Liver (tissue), 9 donors: Measurements from ENCODE around the gene CEP126. TPM values are rescaled to one million over a fixed set of nuclear protein-coding genes. Genes with fewer than 3 reads are reported as not detected.

Experiments
- DNase-seq: peaks from one replicate; pipeline ENCODE4 v3.0.0-alpha.2; 2017; ENCODE audit warnings: low spot score
- H3K27ac ChIP-seq, 2 donors: one replicate each; pipeline ENCODE4 v1.7.0; 2013; ENCODE audit warnings: inconsistent platforms in 2 of 2, low read length in 2 of 2, control low read depth in 1 of 2, low read depth in 1 of 2, mild to moderate bottlenecking in 1 of 2
- H3K27me3 ChIP-seq, 4 donors: one replicate each; pipeline versions ENCODE4 v1.6.1 to v1.7.0; 2013; ENCODE audit warnings: low read length in 3 of 4, inconsistent platforms in 1 of 4, mild to moderate bottlenecking in 1 of 4, moderate library complexity in 1 of 4; ENCODE audit not compliant: control insufficient read depth in 4 of 4, insufficient read depth in 4 of 4
- H3K36me3 ChIP-seq, 4 donors: one replicate each; pipeline versions ENCODE4 v1.6.1 to v1.7.0; 2013; ENCODE audit warnings: low read length in 3 of 4, mild to moderate bottlenecking in 3 of 4, low read depth in 1 of 4, moderate library complexity in 1 of 4; ENCODE audit not compliant: control insufficient read depth in 4 of 4, insufficient read depth in 3 of 4
- H3K4me1 ChIP-seq, 4 donors: one replicate each; pipeline versions ENCODE4 v1.6.1 to v1.7.0; 2013; ENCODE audit warnings: low read length in 3 of 4, mild to moderate bottlenecking in 3 of 4, moderate library complexity in 1 of 4; ENCODE audit not compliant: control insufficient read depth in 4 of 4, insufficient read depth in 4 of 4
- H3K4me3 ChIP-seq, 3 donors: one replicate each; pipeline versions ENCODE4 v1.6.1 to v1.7.0; 2013; ENCODE audit warnings: low read length in 3 of 3, control low read depth in 1 of 3, low read depth in 1 of 3, mild to moderate bottlenecking in 1 of 3
- H3K9ac ChIP-seq, 2 donors: one replicate each; pipeline ENCODE4 v1.7.0; 2013; ENCODE audit warnings: low read length in 2 of 2, mild to moderate bottlenecking in 2 of 2, moderate library complexity in 2 of 2, control low read depth in 1 of 2, low read depth in 1 of 2
- H3K9me3 ChIP-seq, 4 donors: one replicate each; pipeline versions ENCODE4 v1.6.1 to v1.7.0; 2013; ENCODE audit warnings: low read length in 3 of 4; ENCODE audit not compliant: control insufficient read depth in 4 of 4
- EGR1 ChIP-seq, 2 donors: IDR thresholded peaks; 2 replicates each; pipeline ENCODE4 v1.6.1; 2016 to 2018; ENCODE audit warnings: antibody characterized with exemption in 2 of 2, low read depth in 2 of 2
- FOXA1 ChIP-seq: IDR thresholded peaks from 2 replicates; pipeline ENCODE4 v1.6.1; 2016; ENCODE audit warnings: antibody characterized with exemption
- FOXA2 ChIP-seq: IDR thresholded peaks from 2 replicates; pipeline ENCODE4 v1.6.1; 2016; ENCODE audit warnings: antibody characterized with exemption
- GABPA ChIP-seq, 2 donors: IDR thresholded peaks in 1 of 2; conservative IDR thresholded peaks in 1 of 2; 2 replicates each; pipeline ENCODE4 v1.6.1; 2016; ENCODE audit warnings: antibody characterized with exemption in 2 of 2, mild to moderate bottlenecking in 1 of 2, moderate library complexity in 1 of 2
- HNF4A ChIP-seq, 2 donors: conservative IDR thresholded peaks; 2 replicates each; pipeline ENCODE4 v1.6.1; 2016; ENCODE audit warnings: antibody characterized with exemption in 2 of 2, mild to moderate bottlenecking in 2 of 2
- HNF4G ChIP-seq: IDR thresholded peaks from 2 replicates; pipeline ENCODE4 v1.6.1; 2016; ENCODE audit warnings: antibody characterized with exemption
- JUND ChIP-seq, 2 donors: IDR thresholded peaks; 2 replicates each; pipeline ENCODE4 v1.6.1; 2016; ENCODE audit warnings: antibody characterized with exemption in 2 of 2
- RAD21 ChIP-seq, 2 donors: IDR thresholded peaks; 2 replicates each; pipeline ENCODE4 v1.6.1; 2016; ENCODE audit warnings: antibody characterized with exemption in 2 of 2, mild to moderate bottlenecking in 2 of 2
- RXRA ChIP-seq, 2 donors: IDR thresholded peaks; 2 replicates each; pipeline ENCODE4 v1.6.1; 2017 to 2018; ENCODE audit warnings: antibody characterized with exemption in 2 of 2, mild to moderate bottlenecking in 1 of 2
- SP1 ChIP-seq: IDR thresholded peaks from 2 replicates; pipeline ENCODE4 v1.6.1; 2018; ENCODE audit warnings: antibody characterized with exemption, mild to moderate bottlenecking
- TAF1 ChIP-seq: conservative IDR thresholded peaks from 2 replicates; pipeline ENCODE4 v1.6.1; 2016; ENCODE audit warnings: antibody characterized with exemption, mild to moderate bottlenecking
- YY1 ChIP-seq: IDR thresholded peaks from 2 replicates; pipeline ENCODE4 v1.6.1; 2016; ENCODE audit warnings: antibody characterized with exemption, mild to moderate bottlenecking
- WGBS: extraction: QIAGEN DNeasy Blood & Tissue Kit; methylation state at CpG from one replicate; pipeline ENCODE4 v1.1.7; 2013; 5-methylcytosine and 5-hydroxymethylcytosine counted together
- polyA plus RNA-seq, 2 donors: library from polyadenylated mRNA; stranded (reverse) in 1 of 2; unstranded in 1 of 2; fragments of 200-250 nt in 1 of 2; fragments of >200 nt in 1 of 2; fragmentation: Nextera tagmentation in 1 of 2; extraction: Ambion mirVana in 1 of 2; gene quantifications; one replicate each; pipeline versions ENCODE4 v1.2.1 to v1.2.3, GENCODE V29; 2013 to 2015
- total RNA-seq, 2 donors: library from RNA; depleted of rRNA; stranded (reverse); fragments of >200 nt; gene quantifications; one replicate each; pipeline ENCODE4 v1.2.3, GENCODE V29; 2014
- TF ChIP-seq, protein P1 (sequence below): IDR thresholded peaks from 2 replicates; pipeline ENCODE4 v1.6.1; 2016; ENCODE audit warnings: antibody characterized with exemption
- TF ChIP-seq, protein P2 (sequence below): IDR thresholded peaks from 2 replicates; pipeline ENCODE4 v1.6.1; 2016; ENCODE audit warnings: antibody characterized with exemption
- TF ChIP-seq, protein P3 (sequence below): IDR thresholded peaks from 2 replicates; pipeline ENCODE4 v1.6.1; 2016; ENCODE audit warnings: antibody characterized with exemption
- TF ChIP-seq, protein P4 (sequence below): IDR thresholded peaks from 2 replicates; pipeline ENCODE4 v1.6.1; 2016; ENCODE audit warnings: antibody characterized with exemption, mild to moderate bottlenecking
- TF ChIP-seq, protein P5 (sequence below): fragments of 150-350 bp; IDR thresholded peaks from 2 replicates; pipeline ENCODE4 v1.5.1; 2017; ENCODE audit warnings: improper control_type of control experiment, low read depth, low read length; ENCODE audit not compliant: missing input control
- donor health status: healthy.
- donor health status: healthy.
- donor health status: healthy.
- donor health status: healthy.
- donor health status: healthy.

The CEP126 gene
- total and polyA plus RNA-seq, 4 donors: 0.02 to 0.75 (median 0.16) TPM

DNA sequence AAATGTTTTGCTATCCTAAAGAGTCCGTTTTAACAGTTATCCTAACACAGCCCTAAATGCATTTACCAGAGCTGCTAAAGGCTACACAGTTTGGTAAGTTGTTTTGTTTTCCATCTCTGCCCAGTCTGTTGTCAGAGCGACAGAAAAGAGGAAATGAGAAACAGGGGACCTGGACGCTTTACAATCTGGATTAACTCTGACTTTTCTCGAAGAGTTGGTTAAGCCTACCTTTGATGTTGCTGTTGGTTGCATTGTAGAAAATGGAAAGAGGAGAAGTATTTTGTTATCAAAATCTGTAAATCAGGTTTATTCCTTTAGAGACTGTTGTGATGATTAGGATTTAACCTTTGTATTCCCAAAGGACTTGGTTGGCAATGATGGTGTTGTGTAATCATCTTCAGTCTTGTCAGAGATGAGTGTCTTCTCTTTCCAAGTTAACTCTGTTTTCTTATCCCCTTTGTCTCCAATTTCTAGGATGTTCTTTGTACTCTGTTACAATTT, 1.0 kb downstream of the CEP126 start:
- no peak for DNase-seq
- WGBS: 50% methylated on average over 4 of the region's 4 CpGs
- H3K9ac ChIP-seq: no peak overlapping the region
- no peaks in the 10 kb centered on the region for H3K9me3 ChIP-seq
- TF ChIP-seq, protein P1, sequence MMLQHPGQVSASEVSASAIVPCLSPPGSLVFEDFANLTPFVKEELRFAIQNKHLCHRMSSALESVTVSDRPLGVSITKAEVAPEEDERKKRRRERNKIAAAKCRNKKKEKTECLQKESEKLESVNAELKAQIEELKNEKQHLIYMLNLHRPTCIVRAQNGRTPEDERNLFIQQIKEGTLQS: no peak
- no peak for TF ChIP-seq HNF4G
- no peak for TF ChIP-seq EGR1 (IDR thresholded peaks at IDR 0.05; ENCODE audit: low read depth in 2 of 2)
- TF ChIP-seq RXRA (IDR thresholded peaks at IDR 0.05): no peak
- TF ChIP-seq, protein P2, sequence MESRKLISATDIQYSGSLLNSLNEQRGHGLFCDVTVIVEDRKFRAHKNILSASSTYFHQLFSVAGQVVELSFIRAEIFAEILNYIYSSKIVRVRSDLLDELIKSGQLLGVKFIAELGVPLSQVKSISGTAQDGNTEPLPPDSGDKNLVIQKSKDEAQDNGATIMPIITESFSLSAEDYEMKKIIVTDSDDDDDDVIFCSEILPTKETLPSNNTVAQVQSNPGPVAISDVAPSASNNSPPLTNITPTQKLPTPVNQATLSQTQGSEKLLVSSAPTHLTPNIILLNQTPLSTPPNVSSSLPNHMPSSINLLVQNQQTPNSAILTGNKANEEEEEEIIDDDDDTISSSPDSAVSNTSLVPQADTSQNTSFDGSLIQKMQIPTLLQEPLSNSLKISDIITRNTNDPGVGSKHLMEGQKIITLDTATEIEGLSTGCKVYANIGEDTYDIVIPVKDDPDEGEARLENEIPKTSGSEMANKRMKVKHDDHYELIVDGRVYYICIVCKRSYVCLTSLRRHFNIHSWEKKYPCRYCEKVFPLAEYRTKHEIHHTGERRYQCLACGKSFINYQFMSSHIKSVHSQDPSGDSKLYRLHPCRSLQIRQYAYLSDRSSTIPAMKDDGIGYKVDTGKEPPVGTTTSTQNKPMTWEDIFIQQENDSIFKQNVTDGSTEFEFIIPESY: no peak
- TF ChIP-seq, protein P3, sequence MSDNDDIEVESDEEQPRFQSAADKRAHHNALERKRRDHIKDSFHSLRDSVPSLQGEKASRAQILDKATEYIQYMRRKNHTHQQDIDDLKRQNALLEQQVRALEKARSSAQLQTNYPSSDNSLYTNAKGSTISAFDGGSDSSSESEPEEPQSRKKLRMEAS: no peak
- TF ChIP-seq RAD21 (IDR thresholded peaks at IDR 0.05): no peak
- TF ChIP-seq TAF1: no peak
- TF ChIP-seq FOXA2: no peak
- TF ChIP-seq YY1: no peak
- TF ChIP-seq HNF4A (conservative IDR thresholded peaks at IDR 0.05): no peak
- no peak for TF ChIP-seq JUND (IDR thresholded peaks at IDR 0.05)
- TF ChIP-seq SP1: no peak
- TF ChIP-seq, protein P4, sequence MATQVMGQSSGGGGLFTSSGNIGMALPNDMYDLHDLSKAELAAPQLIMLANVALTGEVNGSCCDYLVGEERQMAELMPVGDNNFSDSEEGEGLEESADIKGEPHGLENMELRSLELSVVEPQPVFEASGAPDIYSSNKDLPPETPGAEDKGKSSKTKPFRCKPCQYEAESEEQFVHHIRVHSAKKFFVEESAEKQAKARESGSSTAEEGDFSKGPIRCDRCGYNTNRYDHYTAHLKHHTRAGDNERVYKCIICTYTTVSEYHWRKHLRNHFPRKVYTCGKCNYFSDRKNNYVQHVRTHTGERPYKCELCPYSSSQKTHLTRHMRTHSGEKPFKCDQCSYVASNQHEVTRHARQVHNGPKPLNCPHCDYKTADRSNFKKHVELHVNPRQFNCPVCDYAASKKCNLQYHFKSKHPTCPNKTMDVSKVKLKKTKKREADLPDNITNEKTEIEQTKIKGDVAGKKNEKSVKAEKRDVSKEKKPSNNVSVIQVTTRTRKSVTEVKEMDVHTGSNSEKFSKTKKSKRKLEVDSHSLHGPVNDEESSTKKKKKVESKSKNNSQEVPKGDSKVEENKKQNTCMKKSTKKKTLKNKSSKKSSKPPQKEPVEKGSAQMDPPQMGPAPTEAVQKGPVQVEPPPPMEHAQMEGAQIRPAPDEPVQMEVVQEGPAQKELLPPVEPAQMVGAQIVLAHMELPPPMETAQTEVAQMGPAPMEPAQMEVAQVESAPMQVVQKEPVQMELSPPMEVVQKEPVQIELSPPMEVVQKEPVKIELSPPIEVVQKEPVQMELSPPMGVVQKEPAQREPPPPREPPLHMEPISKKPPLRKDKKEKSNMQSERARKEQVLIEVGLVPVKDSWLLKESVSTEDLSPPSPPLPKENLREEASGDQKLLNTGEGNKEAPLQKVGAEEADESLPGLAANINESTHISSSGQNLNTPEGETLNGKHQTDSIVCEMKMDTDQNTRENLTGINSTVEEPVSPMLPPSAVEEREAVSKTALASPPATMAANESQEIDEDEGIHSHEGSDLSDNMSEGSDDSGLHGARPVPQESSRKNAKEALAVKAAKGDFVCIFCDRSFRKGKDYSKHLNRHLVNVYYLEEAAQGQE: no peak
- TF ChIP-seq GABPA (IDR thresholded peaks at IDR 0.05 in 1 of 2, conservative IDR thresholded peaks at IDR 0.05 in 1 of 2): no peak
- no peak for TF ChIP-seq FOXA1
- TF ChIP-seq, protein P5, sequence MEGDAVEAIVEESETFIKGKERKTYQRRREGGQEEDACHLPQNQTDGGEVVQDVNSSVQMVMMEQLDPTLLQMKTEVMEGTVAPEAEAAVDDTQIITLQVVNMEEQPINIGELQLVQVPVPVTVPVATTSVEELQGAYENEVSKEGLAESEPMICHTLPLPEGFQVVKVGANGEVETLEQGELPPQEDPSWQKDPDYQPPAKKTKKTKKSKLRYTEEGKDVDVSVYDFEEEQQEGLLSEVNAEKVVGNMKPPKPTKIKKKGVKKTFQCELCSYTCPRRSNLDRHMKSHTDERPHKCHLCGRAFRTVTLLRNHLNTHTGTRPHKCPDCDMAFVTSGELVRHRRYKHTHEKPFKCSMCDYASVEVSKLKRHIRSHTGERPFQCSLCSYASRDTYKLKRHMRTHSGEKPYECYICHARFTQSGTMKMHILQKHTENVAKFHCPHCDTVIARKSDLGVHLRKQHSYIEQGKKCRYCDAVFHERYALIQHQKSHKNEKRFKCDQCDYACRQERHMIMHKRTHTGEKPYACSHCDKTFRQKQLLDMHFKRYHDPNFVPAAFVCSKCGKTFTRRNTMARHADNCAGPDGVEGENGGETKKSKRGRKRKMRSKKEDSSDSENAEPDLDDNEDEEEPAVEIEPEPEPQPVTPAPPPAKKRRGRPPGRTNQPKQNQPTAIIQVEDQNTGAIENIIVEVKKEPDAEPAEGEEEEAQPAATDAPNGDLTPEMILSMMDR: no peak
- H3K4me1 ChIP-seq: peaks cover 0 to 15% (median 10%) of the 10 kb centered on the region in 4 donors
- H3K4me3 ChIP-seq: peak overlapping the region in 1 of 3 donors; percentile 76
- peak overlapping the region in 1 of 2 donors; percentile 60 for H3K27ac ChIP-seq
- no peaks in the 10 kb centered on the region for H3K36me3 ChIP-seq
- no peaks in the 10 kb centered on the region for H3K27me3 ChIP-seq
